Esophagus muscularis mucosa (tissue), 4 donors: ENCODE results near the gene SFT2D1.

Experiments
- CTCF ChIP-seq, 3 experiments: fragments of 200-600 bp in 2 of 3; fragments of 450-650 bp in 1 of 3; sonication (generic) in 2 of 3; IDR thresholded peaks; one replicate each; pipeline ENCODE4 v1.5.1; 2017 to 2019; ENCODE audit warnings: antibody characterized with exemption in 3 of 3, mild to moderate bottlenecking in 2 of 3, moderate library complexity in 1 of 3
- EP300 ChIP-seq: sonication (generic); formaldehyde crosslinking; IDR thresholded peaks from one replicate; pipeline ENCODE4 v1.6.1; 2017; ENCODE audit warnings: antibody characterized with exemption
- POLR2A ChIP-seq: fragments of 450-650 bp; IDR thresholded peaks from one replicate; pipeline ENCODE4 v1.6.1; 2017; ENCODE audit warnings: antibody characterized with exemption, moderate library complexity, mild to moderate bottlenecking, low read depth
- POLR2AphosphoS5 ChIP-seq, 2 donors: sonication (generic); formaldehyde crosslinking; IDR thresholded peaks; one replicate each; pipeline ENCODE4 v1.6.1; 2017; ENCODE audit warnings: antibody characterized with exemption in 2 of 2

GRCh38 chr6:166317261-166318212, 24.8 kb downstream of the SFT2D1 start:
- TF ChIP-seq POLR2A (no peak), CTCF (IDR thresholded peaks at IDR 0.05) (no peak), EP300 (no peak), POLR2AphosphoS5 (IDR thresholded peaks at IDR 0.05) (no peak)
